ENCODE results near the gene PTK6.
"Not testable (repeated sequence)": the region's sequence is repeated elsewhere in the genome, so short reads cannot be mapped to it uniquely, and the experiment has no call there.

Gene PTK6

DNA sequence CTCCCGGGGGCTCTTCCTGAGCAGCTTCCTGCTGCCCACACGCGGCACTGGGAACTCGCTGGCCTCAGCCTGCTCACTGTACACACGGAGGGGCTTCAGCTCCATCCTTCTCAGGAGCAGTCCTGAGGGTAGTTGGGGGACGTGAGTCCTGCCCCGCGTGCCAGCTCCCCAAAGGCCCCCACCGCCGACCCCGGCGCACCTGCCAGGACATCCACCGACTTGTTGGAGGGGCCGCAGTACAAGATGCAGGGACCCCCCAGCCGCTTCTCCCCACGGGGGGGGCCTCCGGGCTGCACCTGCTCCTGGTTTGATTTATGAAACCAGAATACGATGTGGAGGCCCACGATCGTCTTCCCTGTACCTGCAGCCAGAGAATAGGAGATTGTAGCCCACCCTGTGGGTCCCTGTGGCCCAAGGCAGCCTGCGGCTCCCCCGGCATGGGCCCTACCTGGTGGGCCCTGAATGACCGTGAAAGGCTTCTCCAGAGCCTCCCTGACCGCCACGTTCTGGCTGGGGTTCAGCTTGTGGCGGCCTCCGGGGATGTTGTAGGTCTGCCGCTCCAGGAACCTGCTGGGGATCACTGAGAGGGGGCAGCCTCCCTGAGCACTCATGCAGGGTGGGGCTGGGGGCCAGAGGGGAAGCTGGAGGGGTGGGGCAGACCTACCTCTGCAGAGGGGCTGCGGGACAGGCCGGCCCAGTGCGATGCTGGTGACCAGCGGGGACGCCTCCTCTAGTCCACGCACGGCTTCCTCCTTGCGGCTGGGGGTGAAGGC lies 24.6 kb upstream of the PTK6 start:
- no peaks in the 10 kb centered on the region for H3K9me3 ChIP-seq (ENCODE audit: control insufficient read depth in 1 of 2, low read length in 2 of 2)
- H3K4me3 ChIP-seq (ENCODE audit: low read depth in 1 of 2, low read length in 2 of 2), result no peak overlapping the region
- H3K27me3 ChIP-seq (ENCODE audit: low read depth, low read length), result no peaks in the 10 kb centered on the region
- H3K4me1 ChIP-seq (ENCODE audit: control insufficient read depth in 1 of 2, insufficient read depth in 2 of 2, low read length in 2 of 2), result no peaks in the 10 kb centered on the region
- H3K27ac ChIP-seq (ENCODE audit: low read length), result no peak overlapping the region
- H3K36me3 ChIP-seq (ENCODE audit: control insufficient read depth in 1 of 2, insufficient read depth in 2 of 2, low read length in 2 of 2), result peaks cover 0 to 77% of the 10 kb centered on the region in 2 donors

DNA sequence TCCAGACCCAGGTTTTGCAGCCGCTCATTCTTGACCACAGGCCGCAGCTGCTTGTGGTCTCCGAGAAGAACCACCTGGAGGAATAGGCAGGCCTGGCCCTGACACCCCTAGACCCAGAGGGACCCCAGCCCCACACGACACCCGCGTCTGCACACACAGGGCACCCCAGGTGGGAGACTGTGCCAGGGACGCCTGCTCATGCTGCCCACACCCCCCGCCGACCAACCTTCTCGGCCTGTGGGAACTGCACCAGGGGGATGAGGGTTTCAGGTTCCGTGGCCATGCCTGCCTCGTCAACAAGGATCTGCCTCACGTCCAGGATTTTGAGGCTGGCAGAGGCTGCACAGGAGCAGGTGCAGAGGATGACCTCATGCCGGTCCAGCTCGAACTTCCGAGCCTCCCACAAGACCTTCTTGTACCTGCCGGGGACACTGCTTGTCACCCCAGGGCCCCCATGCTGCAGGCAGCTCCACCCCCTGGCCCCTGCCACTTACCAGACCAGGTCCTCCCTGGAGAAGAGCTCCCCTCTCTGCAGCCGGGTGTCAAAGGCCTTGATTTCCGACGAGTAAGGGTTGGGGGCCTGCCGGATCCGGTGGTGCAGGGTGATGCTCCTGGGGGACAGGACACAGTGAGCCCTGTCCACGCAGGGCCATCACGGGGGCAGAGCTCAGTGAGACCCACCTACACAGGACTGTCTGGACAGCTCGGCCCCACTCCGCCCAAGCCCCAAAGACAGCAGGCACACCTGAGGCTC lies 23.9 kb upstream of the PTK6 start:
- H3K27me3 ChIP-seq (ENCODE audit: low read depth, low read length), result no peaks in the 10 kb centered on the region
- H3K4me3 ChIP-seq (ENCODE audit: low read depth in 1 of 2, low read length in 2 of 2), result no peak overlapping the region
- H3K36me3 ChIP-seq (ENCODE audit: control insufficient read depth in 1 of 2, insufficient read depth in 2 of 2, low read length in 2 of 2), result peaks cover 0 to 70% of the 10 kb centered on the region in 2 donors
- H3K27ac ChIP-seq (ENCODE audit: low read length), result no peak overlapping the region
- H3K9me3 ChIP-seq (ENCODE audit: control insufficient read depth in 1 of 2, low read length in 2 of 2), result no peaks in the 10 kb centered on the region
- H3K4me1 ChIP-seq (ENCODE audit: control insufficient read depth in 1 of 2, insufficient read depth in 2 of 2, low read length in 2 of 2), result no peaks in the 10 kb centered on the region

- Histone ChIP-seq H3K4me3 (ENCODE audit: low read depth in 1 of 2, low read length in 2 of 2) (no peak overlapping the region), H3K4me1 (ENCODE audit: control insufficient read depth in 1 of 2, insufficient read depth in 2 of 2, low read length in 2 of 2) (no peaks in the 10 kb centered on the region), H3K27me3 (ENCODE audit: low read depth, low read length) (no peaks in the 10 kb centered on the region), H3K9me3 (ENCODE audit: control insufficient read depth in 1 of 2, low read length in 2 of 2) (no peaks in the 10 kb centered on the region), H3K36me3 (ENCODE audit: control insufficient read depth in 1 of 2, insufficient read depth in 2 of 2, low read length in 2 of 2) (peaks cover 0 to 63% of the 10 kb centered on the region in 2 donors), H3K27ac (ENCODE audit: low read length) (no peak overlapping the region)
Observed at GRCh38 chr20:63560333-63560805, 23.2 kb upstream of the PTK6 start.

- H3K36me3 ChIP-seq (ENCODE audit: control insufficient read depth in 1 of 2, insufficient read depth in 2 of 2, low read length in 2 of 2), result peaks cover 0 to 56% of the 10 kb centered on the region in 2 donors
- not testable (repeated sequence) for H3K27me3 ChIP-seq (ENCODE audit: low read depth, low read length); H3K27ac ChIP-seq (ENCODE audit: low read length); H3K9me3 ChIP-seq (ENCODE audit: control insufficient read depth in 1 of 2, low read length in 2 of 2); H3K4me3 ChIP-seq (ENCODE audit: low read depth in 1 of 2, low read length in 2 of 2); H3K4me1 ChIP-seq (ENCODE audit: control insufficient read depth in 1 of 2, insufficient read depth in 2 of 2, low read length in 2 of 2)
Observed at GRCh38 chr20:63559485-63560332, 22.5 kb upstream of the PTK6 start.

- H3K4me1 ChIP-seq (ENCODE audit: control insufficient read depth in 1 of 2, insufficient read depth in 2 of 2, low read length in 2 of 2), result peaks cover 0 to 5% of the 10 kb centered on the region in 2 donors
- no peaks in the 10 kb centered on the region for H3K27me3 ChIP-seq (ENCODE audit: low read depth, low read length)
- H3K36me3 ChIP-seq (ENCODE audit: control insufficient read depth in 1 of 2, insufficient read depth in 2 of 2, low read length in 2 of 2), result peaks cover 0 to 49% of the 10 kb centered on the region in 2 donors
- no peak overlapping the region for H3K27ac ChIP-seq (ENCODE audit: low read length)
- no peak overlapping the region for H3K4me3 ChIP-seq (ENCODE audit: low read depth in 1 of 2, low read length in 2 of 2)
- no peaks in the 10 kb centered on the region for H3K9me3 ChIP-seq (ENCODE audit: control insufficient read depth in 1 of 2, low read length in 2 of 2)
Observed at GRCh38 chr20:63558804-63559484, 21.8 kb upstream of the PTK6 start.

GRCh38 chr20:63557481-63557891 lies 20.3 kb upstream of the PTK6 start:
- Histone ChIP-seq H3K4me3 (ENCODE audit: low read depth in 1 of 2, low read length in 2 of 2) (no peak overlapping the region), H3K9me3 (ENCODE audit: control insufficient read depth in 1 of 2, low read length in 2 of 2) (no peaks in the 10 kb centered on the region), H3K4me1 (ENCODE audit: control insufficient read depth in 1 of 2, insufficient read depth in 2 of 2, low read length in 2 of 2) (peaks cover 0 to 10% of the 10 kb centered on the region in 2 donors), H3K36me3 (ENCODE audit: control insufficient read depth in 1 of 2, insufficient read depth in 2 of 2, low read length in 2 of 2) (peaks cover 0 to 34% of the 10 kb centered on the region in 2 donors), H3K27ac (ENCODE audit: low read length) (no peak overlapping the region), H3K27me3 (ENCODE audit: low read depth, low read length) (no peaks in the 10 kb centered on the region)

GRCh38 chr20:63556873-63557478 lies 19.8 kb upstream of the PTK6 start:
- peaks cover 0 to 10% of the 10 kb centered on the region in 2 donors for H3K4me1 ChIP-seq (ENCODE audit: control insufficient read depth in 1 of 2, insufficient read depth in 2 of 2, low read length in 2 of 2)
- H3K9me3 ChIP-seq (ENCODE audit: control insufficient read depth in 1 of 2, low read length in 2 of 2), result no peaks in the 10 kb centered on the region
- H3K27me3 ChIP-seq (ENCODE audit: low read depth, low read length), result no peaks in the 10 kb centered on the region
- no peak overlapping the region for H3K4me3 ChIP-seq (ENCODE audit: low read depth in 1 of 2, low read length in 2 of 2)
- peaks cover 0 to 29% of the 10 kb centered on the region in 2 donors for H3K36me3 ChIP-seq (ENCODE audit: control insufficient read depth in 1 of 2, insufficient read depth in 2 of 2, low read length in 2 of 2)
- H3K27ac ChIP-seq (ENCODE audit: low read length), result no peak overlapping the region

DNA sequence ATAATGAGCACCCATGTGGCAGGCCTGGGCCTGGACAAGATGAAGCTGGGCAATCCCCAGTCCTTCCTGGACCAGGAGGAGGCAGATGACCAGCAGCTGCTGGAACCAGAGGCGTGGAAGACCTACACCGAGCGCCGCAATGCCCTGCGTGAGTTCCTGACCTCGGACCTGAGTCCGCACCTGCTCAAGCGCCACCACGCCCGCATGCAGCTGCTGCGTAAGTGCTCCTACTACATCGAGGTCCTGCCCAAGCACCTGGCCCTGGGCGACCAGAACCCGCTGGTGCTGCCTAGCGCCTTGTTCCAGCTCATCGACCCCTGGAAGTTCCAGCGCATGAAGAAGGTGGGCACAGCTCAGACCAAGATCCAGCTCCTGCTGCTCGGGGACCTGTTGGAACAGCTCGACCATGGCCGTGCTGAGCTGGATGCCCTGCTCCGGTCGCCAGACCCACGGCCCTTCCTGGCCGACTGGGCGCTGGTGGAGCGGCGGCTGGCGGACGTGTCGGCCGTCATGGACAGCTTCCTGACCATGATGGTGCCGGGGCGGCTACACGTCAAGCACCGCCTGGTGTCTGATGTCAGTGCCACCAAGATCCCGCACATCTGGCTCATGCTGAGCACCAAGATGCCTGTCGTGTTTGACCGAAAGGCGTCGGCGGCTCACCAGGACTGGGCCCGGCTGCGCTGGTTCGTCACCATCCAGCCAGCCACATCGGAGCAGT lies 18.6 kb upstream of the PTK6 start:
- Histone ChIP-seq H3K9me3 (ENCODE audit: control insufficient read depth in 1 of 2, low read length in 2 of 2) (no peaks in the 10 kb centered on the region), H3K27me3 (ENCODE audit: low read depth, low read length) (no peaks in the 10 kb centered on the region), H3K4me1 (ENCODE audit: control insufficient read depth in 1 of 2, insufficient read depth in 2 of 2, low read length in 2 of 2) (peaks cover 0 to 10% of the 10 kb centered on the region in 2 donors), H3K27ac (ENCODE audit: low read length) (no peak overlapping the region), H3K36me3 (ENCODE audit: control insufficient read depth in 1 of 2, insufficient read depth in 2 of 2, low read length in 2 of 2) (peaks cover 0 to 18% of the 10 kb centered on the region in 2 donors), H3K4me3 (ENCODE audit: low read depth in 1 of 2, low read length in 2 of 2) (no peak overlapping the region)

GRCh38 chr20:63554361-63555278 lies 17.4 kb upstream of the PTK6 start:
- Histone ChIP-seq H3K36me3 (ENCODE audit: control insufficient read depth in 1 of 2, insufficient read depth in 2 of 2, low read length in 2 of 2) (peaks cover 0 to 6% of the 10 kb centered on the region in 2 donors), H3K27ac (ENCODE audit: low read length) (no peak overlapping the region), H3K9me3 (ENCODE audit: control insufficient read depth in 1 of 2, low read length in 2 of 2) (no peaks in the 10 kb centered on the region), H3K4me1 (ENCODE audit: control insufficient read depth in 1 of 2, insufficient read depth in 2 of 2, low read length in 2 of 2) (peaks cover 0 to 10% of the 10 kb centered on the region in 2 donors), H3K27me3 (ENCODE audit: low read depth, low read length) (no peaks in the 10 kb centered on the region), H3K4me3 (ENCODE audit: low read depth in 1 of 2, low read length in 2 of 2) (peak overlapping the region in 1 of 2 donors; percentile 62)
